HEK293 (cell line): ENCODE results near the gene TNPO3.
A peak's percentile ranks its signal among the peaks of the same experiment; 100 is the strongest.

Source experiments
- CTCF ChIA-PET: fragments of 350-600 bp; formaldehyde crosslinking; extraction: SDS; loops from one replicate; lab custom pipeline; 2021; ENCODE audit warnings: antibody characterized with exemption; lab: Yijun Ruan, JAX
- POLR2A ChIA-PET: fragments of 300-600 bp; formaldehyde crosslinking; extraction: SDS; loops from one replicate; lab custom pipeline; 2020; ENCODE audit warnings: antibody characterized with exemption, inconsistent platforms; lab: Yijun Ruan, JAX
- H3K27ac ChIP-seq: fragments of 200-500 bp; sonication (Bioruptor generic); 2 replicates; pipeline ENCODE4 v1.5.1; 2014; ENCODE audit warnings: low read depth, low read length, control low read depth, inconsistent platforms; ENCODE audit errors: extremely low read depth
- H3K36me3 ChIP-seq, 2 experiments: fragments of 200-500 bp in 1 of 2; sonication (Bioruptor generic) in 1 of 2; 1 replicate in 1 of 2; 2 replicates in 1 of 2; pipeline ENCODE4 v1.5.1; 2014 to 2017; ENCODE audit warnings: inconsistent platforms in 2 of 2, low read length in 2 of 2; ENCODE audit not compliant: control insufficient read depth in 2 of 2, insufficient read depth in 1 of 2
- H3K4me1 ChIP-seq: fragments of 200-500 bp; sonication (Bioruptor generic); 2 replicates; pipeline ENCODE4 v1.5.1; 2014; ENCODE audit warnings: mild to moderate bottlenecking, low read length, inconsistent platforms; ENCODE audit not compliant: control insufficient read depth, insufficient read depth
- H3K4me3 ChIP-seq: 2 replicates; pipeline ENCODE4 v1.5.1; 2011; ENCODE audit warnings: low read depth, mild to moderate bottlenecking, control low read depth, low read length, moderate library complexity
- H3K9me3 ChIP-seq: fragments of 200-500 bp; sonication (Bioruptor generic); 2 replicates; pipeline ENCODE4 v1.5.1; 2014; ENCODE audit warnings: low read depth, low read length, inconsistent platforms; ENCODE audit not compliant: control insufficient read depth, insufficient read depth
- GFI1B ChIP-seq: fragments of 450-650 bp; formaldehyde crosslinking; IDR thresholded peaks from 2 replicates; pipeline ENCODE4 v1.5.1; 2016; ENCODE audit warnings: missing biosample characterization, missing genetic modification characterization
- GLIS1 ChIP-seq: fragments of 450-650 bp; formaldehyde crosslinking; IDR thresholded peaks from 2 replicates; pipeline ENCODE4 v1.5.1; 2016; ENCODE audit warnings: missing biosample characterization, missing genetic modification characterization
- GLIS2 ChIP-seq: fragments of 450-650 bp; formaldehyde crosslinking; IDR thresholded peaks from 2 replicates; pipeline ENCODE4 v1.5.1; 2016; ENCODE audit warnings: missing biosample characterization, missing genetic modification characterization
- MEIS1 ChIP-seq: sonication (generic); formaldehyde crosslinking; IDR thresholded peaks from 2 replicates; pipeline ENCODE4 v1.8.1; 2022; ENCODE audit warnings: missing genetic modification reagents, mild to moderate bottlenecking, borderline replicate concordance
- SP3 ChIP-seq: fragments of 450-650 bp; formaldehyde crosslinking; IDR thresholded peaks from 2 replicates; pipeline ENCODE4 v1.5.1; 2016; ENCODE audit warnings: missing biosample characterization, missing genetic modification characterization
- TCF7L2 ChIP-seq: IDR thresholded peaks from 2 replicates; pipeline ENCODE4 v1.6.1; 2011; ENCODE audit warnings: low read depth, mild to moderate bottlenecking, inconsistent platforms, low read length, moderate library complexity, borderline replicate concordance
- ZBTB6 ChIP-seq: fragments of 450-650 bp; formaldehyde crosslinking; IDR thresholded peaks from 2 replicates; pipeline ENCODE4 v1.5.1; 2017; ENCODE audit warnings: missing biosample characterization, missing genetic modification characterization
- ZFP37 ChIP-seq: fragments of 450-650 bp; formaldehyde crosslinking; IDR thresholded peaks from 2 replicates; pipeline ENCODE4 v1.5.1; 2016; ENCODE audit warnings: missing biosample characterization, missing genetic modification characterization
- ZFP41 ChIP-seq: fragments of 450-650 bp; formaldehyde crosslinking; IDR thresholded peaks from 2 replicates; pipeline ENCODE4 v1.5.1; 2016; ENCODE audit warnings: missing biosample characterization, missing genetic modification characterization, borderline replicate concordance
- ZIC2 ChIP-seq: fragments of 450-650 bp; formaldehyde crosslinking; IDR thresholded peaks from 2 replicates; pipeline ENCODE4 v1.5.1; 2016; ENCODE audit warnings: missing biosample characterization, missing genetic modification characterization
- ZNF148 ChIP-seq: fragments of 450-650 bp; formaldehyde crosslinking; IDR thresholded peaks from 2 replicates; pipeline ENCODE4 v1.5.0; 2017; ENCODE audit warnings: missing biosample characterization, missing genetic modification characterization, borderline replicate concordance
- ZNF214 ChIP-seq: fragments of 450-650 bp; formaldehyde crosslinking; IDR thresholded peaks from 2 replicates; pipeline ENCODE4 v1.5.1; 2017; ENCODE audit warnings: missing biosample characterization, mild to moderate bottlenecking, missing genetic modification characterization, borderline replicate concordance
- ZNF473 ChIP-seq: fragments of 450-650 bp; formaldehyde crosslinking; IDR thresholded peaks from 2 replicates; pipeline ENCODE4 v1.5.1; 2017; ENCODE audit warnings: missing biosample characterization, missing genetic modification characterization
- ZNF629 ChIP-seq: fragments of 450-650 bp; formaldehyde crosslinking; IDR thresholded peaks from 2 replicates; pipeline ENCODE4 v1.5.1; 2017; ENCODE audit warnings: missing biosample characterization, missing genetic modification characterization
- ZNF654 ChIP-seq: fragments of 450-650 bp; formaldehyde crosslinking; IDR thresholded peaks from 2 replicates; pipeline ENCODE4 v1.5.1; 2016; ENCODE audit warnings: low read depth, missing biosample characterization, missing genetic modification characterization
- TF ChIP-seq, protein P1 (sequence below): fragments of 450-650 bp; formaldehyde crosslinking; IDR thresholded peaks from 2 replicates; pipeline ENCODE4 v1.5.1; 2016; ENCODE audit warnings: missing biosample characterization, missing genetic modification characterization
- TF ChIP-seq, protein P2 (sequence below): fragments of 450-650 bp; formaldehyde crosslinking; IDR thresholded peaks from 2 replicates; pipeline ENCODE4 v1.5.1; 2016; ENCODE audit warnings: missing biosample characterization, missing genetic modification characterization

TNPO3 gene

DNA sequence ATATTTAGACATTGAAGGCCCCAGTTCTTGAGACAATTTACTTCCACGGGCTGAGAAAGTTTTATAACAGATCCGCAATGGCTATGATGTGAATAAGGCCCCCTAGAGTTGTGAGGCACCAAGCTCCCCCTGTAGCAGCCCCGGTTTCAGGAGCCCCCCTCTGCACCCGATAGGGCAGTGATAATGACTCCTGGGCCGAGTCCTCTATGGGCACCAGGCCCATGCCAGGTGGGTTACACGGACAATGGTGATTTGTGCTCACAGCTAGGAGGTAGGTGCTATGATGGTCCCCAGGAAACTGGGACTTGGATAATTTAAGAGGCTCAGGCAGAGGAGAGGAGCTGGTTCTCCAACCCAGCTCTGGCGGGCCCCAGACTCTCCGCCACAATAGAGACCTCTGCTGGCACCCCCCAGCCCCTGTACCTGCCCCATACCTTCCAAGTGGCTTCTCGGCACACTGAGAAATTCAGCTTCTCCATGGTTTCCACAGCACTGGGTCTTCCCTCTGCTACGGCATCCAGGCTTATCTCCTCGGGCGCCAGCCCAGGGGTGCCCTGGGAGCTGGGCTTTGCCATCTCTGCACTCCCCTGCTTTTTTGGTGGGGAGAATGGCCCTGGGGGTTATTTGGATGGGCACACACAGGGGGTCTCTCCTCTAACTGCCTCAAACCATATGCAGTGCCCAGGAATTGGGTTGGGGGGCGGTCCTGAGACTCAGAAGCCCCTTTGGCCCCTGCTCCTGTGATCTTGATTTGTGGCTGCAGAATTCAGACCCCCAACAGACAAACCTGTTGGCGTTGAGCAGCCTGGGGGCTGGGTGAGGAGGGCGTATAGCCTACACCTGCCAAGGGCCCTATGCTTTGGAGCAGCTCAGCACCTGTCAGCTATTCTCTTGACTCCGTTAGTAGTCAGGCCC is 132.2 kb downstream of the TNPO3 start (continued):
- TF ChIP-seq ZBTB6 (tag by site-specific recombination) (no peak), TCF7L2 (no peak), ZNF214 (tag by site-specific recombination) (no peak), ZNF629 (no peak), ZNF473 (no peak)
- TF ChIP-seq, protein P1, sequence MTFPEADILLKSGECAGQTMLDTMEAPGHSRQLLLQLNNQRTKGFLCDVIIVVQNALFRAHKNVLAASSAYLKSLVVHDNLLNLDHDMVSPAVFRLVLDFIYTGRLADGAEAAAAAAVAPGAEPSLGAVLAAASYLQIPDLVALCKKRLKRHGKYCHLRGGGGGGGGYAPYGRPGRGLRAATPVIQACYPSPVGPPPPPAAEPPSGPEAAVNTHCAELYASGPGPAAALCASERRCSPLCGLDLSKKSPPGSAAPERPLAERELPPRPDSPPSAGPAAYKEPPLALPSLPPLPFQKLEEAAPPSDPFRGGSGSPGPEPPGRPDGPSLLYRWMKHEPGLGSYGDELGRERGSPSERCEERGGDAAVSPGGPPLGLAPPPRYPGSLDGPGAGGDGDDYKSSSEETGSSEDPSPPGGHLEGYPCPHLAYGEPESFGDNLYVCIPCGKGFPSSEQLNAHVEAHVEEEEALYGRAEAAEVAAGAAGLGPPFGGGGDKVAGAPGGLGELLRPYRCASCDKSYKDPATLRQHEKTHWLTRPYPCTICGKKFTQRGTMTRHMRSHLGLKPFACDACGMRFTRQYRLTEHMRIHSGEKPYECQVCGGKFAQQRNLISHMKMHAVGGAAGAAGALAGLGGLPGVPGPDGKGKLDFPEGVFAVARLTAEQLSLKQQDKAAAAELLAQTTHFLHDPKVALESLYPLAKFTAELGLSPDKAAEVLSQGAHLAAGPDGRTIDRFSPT (tag by site-specific recombination): no peak

DNA sequence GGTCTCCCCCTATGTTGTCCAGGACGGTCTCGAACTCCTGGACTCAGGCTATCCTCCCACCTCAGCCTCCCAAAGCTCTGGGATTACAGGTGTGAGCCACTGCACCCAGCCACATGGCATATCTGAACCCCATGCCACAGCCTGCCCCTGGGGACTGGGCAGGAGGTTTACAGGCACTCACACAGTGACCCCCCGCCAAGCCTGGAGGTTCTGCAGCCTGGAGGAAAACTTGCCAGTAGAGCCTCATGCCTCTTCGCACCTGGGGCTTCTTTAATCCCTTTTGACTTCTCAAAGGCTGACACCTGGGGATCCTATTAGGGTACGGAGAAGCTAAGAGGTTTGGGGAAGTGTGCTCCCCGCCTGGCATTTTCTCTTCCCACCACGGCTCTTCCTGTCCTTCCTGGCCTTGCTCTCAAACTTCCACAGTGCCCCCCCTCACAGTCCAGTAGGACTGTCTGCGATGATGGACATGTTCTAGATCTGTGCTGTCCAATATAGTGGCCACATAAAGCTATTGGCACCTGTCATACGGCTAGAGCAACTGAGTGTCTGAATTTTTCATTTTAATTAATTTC is 133.0 kb downstream of the TNPO3 start:
- H3K4me1 ChIP-seq: no peaks in the 10 kb centered on the region
- no peaks in the 10 kb centered on the region for H3K36me3 ChIP-seq
- ChIA-PET POLR2A (no interaction called here), CTCF (interaction anchor here (0.7 kb wide), 1 partner anchor 77 kb away, joined by 4 read pairs; no protein-coding TSS in a partner anchor)
- peak; percentile 95 for TF ChIP-seq GLIS1 (tag by site-specific recombination)
- TF ChIP-seq, protein P2, sequence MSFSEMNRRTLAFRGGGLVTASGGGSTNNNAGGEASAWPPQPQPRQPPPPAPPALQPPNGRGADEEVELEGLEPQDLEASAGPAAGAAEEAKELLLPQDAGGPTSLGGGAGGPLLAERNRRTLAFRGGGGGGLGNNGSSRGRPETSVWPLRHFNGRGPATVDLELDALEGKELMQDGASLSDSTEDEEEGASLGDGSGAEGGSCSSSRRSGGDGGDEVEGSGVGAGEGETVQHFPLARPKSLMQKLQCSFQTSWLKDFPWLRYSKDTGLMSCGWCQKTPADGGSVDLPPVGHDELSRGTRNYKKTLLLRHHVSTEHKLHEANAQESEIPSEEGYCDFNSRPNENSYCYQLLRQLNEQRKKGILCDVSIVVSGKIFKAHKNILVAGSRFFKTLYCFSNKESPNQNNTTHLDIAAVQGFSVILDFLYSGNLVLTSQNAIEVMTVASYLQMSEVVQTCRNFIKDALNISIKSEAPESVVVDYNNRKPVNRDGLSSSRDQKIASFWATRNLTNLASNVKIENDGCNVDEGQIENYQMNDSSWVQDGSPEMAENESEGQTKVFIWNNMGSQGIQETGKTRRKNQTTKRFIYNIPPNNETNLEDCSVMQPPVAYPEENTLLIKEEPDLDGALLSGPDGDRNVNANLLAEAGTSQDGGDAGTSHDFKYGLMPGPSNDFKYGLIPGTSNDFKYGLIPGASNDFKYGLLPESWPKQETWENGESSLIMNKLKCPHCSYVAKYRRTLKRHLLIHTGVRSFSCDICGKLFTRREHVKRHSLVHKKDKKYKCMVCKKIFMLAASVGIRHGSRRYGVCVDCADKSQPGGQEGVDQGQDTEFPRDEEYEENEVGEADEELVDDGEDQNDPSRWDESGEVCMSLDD (tag by site-specific recombination): no peak
- peak; percentile 83 for TF ChIP-seq ZIC2 (tag by site-specific recombination)
- TF ChIP-seq GLIS2 (tag by site-specific recombination): 0 out of 2 replicates have a peak, but pooled peaks have one; percentile 24
- no peak overlapping the region for H3K4me3 ChIP-seq
- H3K9me3 ChIP-seq: no peaks in the 10 kb centered on the region
- H3K27ac ChIP-seq: no peak overlapping the region

DNA sequence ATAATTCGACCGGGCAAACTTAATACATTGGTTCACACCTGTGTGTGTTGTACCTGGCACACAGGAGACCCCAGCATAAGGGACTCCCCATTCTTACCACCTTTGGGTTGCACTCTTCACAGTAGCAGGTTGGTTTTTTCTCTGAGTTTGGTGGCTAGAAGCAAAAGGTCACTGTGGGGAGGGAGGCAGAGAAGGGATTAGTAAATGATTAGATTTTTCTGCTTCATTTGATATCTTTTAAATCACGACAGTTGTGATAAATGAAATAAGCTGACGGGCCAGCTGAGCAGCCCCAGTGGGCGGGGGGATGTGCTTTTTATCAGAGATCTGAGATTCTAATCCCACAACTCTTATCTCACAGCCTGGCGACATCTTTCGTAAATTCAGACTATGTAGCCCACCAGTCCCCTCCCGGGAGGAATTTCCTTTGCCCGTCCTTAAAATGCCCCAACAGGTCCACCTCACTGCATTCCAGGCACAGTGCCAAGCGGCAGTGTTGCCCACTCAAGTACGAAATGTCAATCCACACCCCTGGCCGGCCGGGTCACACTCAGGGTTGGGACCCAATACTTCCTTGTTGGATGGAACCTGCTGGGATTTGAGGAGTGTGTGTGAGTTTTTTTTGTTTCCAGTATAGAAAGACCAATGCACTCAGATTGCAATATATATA is 133.9 kb downstream of the TNPO3 start:
- H3K4me3 ChIP-seq: no peak overlapping the region
- ChIA-PET POLR2A (no interaction called here), CTCF (interaction anchor here (0.6 to 1.3 kb wide), 3 partner anchors 171 to 290 kb away, joined by 3 to 5 read pairs (median 4); no protein-coding TSS in a partner anchor)
- TF ChIP-seq ZFP41 (no peak), ZNF654 (no peak), GFI1B (tag by site-specific recombination) (no peak), MEIS1 (no peak), SP3 (tag by site-specific recombination) (no peak), ZNF148 (no peak), ZFP37 (tag by site-specific recombination) (no peak)
- H3K9me3 ChIP-seq: no peaks in the 10 kb centered on the region
- no peaks in the 10 kb centered on the region for H3K36me3 ChIP-seq
- no peaks in the 10 kb centered on the region for H3K4me1 ChIP-seq
- H3K27ac ChIP-seq: no peak overlapping the region
